Naive thymus-derived CD4-positive, alpha-beta T cell (primary cell): ENCODE measurements around the gene IHH. TPM values are rescaled to one million over a fixed set of nuclear protein-coding genes. Genes with fewer than 3 reads are reported as not detected.

Experiments used
- ATAC-seq: fragments of 150-1000 bp; cut with Tn5 transposase; 2 replicates; pipeline ENCODE4 v1.10.0; 2021; ENCODE audit warnings: mild to moderate bottlenecking, moderate library complexity
- CTCF ChIA-PET: fragments of 350-600 bp; sonication (Branson Sonifier 250); formaldehyde crosslinking; loops from one replicate; lab custom pipeline; 2021; ENCODE audit warnings: antibody characterized with exemption; lab: Charles Lee
- POLR2A ChIA-PET: fragments of 350-600 bp; sonication (Branson Sonifier 250); formaldehyde crosslinking; loops from one replicate; lab custom pipeline; 2021; ENCODE audit warnings: antibody characterized with exemption, inconsistent platforms; lab: Charles Lee
- DNase-seq, 9 donors: peaks; one replicate each; pipeline versions ENCODE4 v3.0.0 to v3.0.0-alpha.2; 2020 to 2022; ENCODE audit warnings: mixed read lengths in 1 of 9
- H3K27ac ChIP-seq: one replicate; pipeline ENCODE4 v1.7.0; 2013; ENCODE audit warnings: mild to moderate bottlenecking, low read depth, low read length, moderate library complexity
- H3K27me3 ChIP-seq, 2 donors: one replicate each; pipeline ENCODE4 v1.7.0; 2013; ENCODE audit warnings: low read length in 2 of 2, mild to moderate bottlenecking in 2 of 2, moderate library complexity in 2 of 2; ENCODE audit not compliant: control insufficient read depth in 2 of 2, insufficient read depth in 2 of 2
- H3K36me3 ChIP-seq, 3 experiments: 1 replicate in 2 of 3; 2 replicates in 1 of 3; pipeline ENCODE4 v1.7.0; 2013; ENCODE audit warnings: low read length in 3 of 3, mild to moderate bottlenecking in 3 of 3, moderate library complexity in 1 of 3; ENCODE audit not compliant: insufficient read depth in 3 of 3, control insufficient read depth in 2 of 3
- H3K4me1 ChIP-seq, 2 donors: one replicate each; pipeline ENCODE4 v1.7.0; 2013; ENCODE audit warnings: low read length in 2 of 2, mild to moderate bottlenecking in 2 of 2, moderate library complexity in 1 of 2; ENCODE audit not compliant: control insufficient read depth in 2 of 2, insufficient read depth in 2 of 2
- H3K4me3 ChIP-seq: 2 replicates; pipeline ENCODE4 v1.7.0; 2013; ENCODE audit warnings: mild to moderate bottlenecking, low read length
- H3K9me3 ChIP-seq, 3 experiments: 1 replicate in 2 of 3; 2 replicates in 1 of 3; pipeline ENCODE4 v1.7.0; 2013; ENCODE audit warnings: low read length in 3 of 3; ENCODE audit not compliant: control insufficient read depth in 2 of 3
- H3K27ac Mint-ChIP-seq, 9 donors: one replicate each; pipeline ENCODE4 v1.8.0; 2020 to 2022; ENCODE audit warnings: mixed read lengths in 9 of 9, mild to moderate bottlenecking in 8 of 9, moderate library complexity in 5 of 9, inconsistent platforms in 2 of 9
- H3K27me3 Mint-ChIP-seq, 5 donors: one replicate each; pipeline ENCODE4 v1.8.0; 2021 to 2022; ENCODE audit warnings: mixed read lengths in 5 of 5, mild to moderate bottlenecking in 1 of 5
- H3K36me3 Mint-ChIP-seq, 5 donors: one replicate each; pipeline ENCODE4 v1.8.0; 2020 to 2022; ENCODE audit warnings: mixed read lengths in 5 of 5, mild to moderate bottlenecking in 3 of 5, inconsistent platforms in 1 of 5
- H3K4me1 Mint-ChIP-seq, 7 donors: one replicate each; pipeline ENCODE4 v1.8.0; 2020 to 2022; ENCODE audit warnings: mixed read lengths in 7 of 7, mild to moderate bottlenecking in 3 of 7, inconsistent platforms in 1 of 7
- H3K4me3 Mint-ChIP-seq, 10 donors: one replicate each; pipeline ENCODE4 v1.8.0; 2020 to 2022; ENCODE audit warnings: mild to moderate bottlenecking in 10 of 10, mixed read lengths in 10 of 10, moderate library complexity in 6 of 10, inconsistent platforms in 2 of 10
- H3K9me3 Mint-ChIP-seq, 11 donors: one replicate each; pipeline ENCODE4 v1.8.0; 2020 to 2022; ENCODE audit warnings: mixed read lengths in 11 of 11, mild to moderate bottlenecking in 4 of 11, inconsistent platforms in 1 of 11, moderate library complexity in 1 of 11
- intact Hi-C, 2 donors: fragments of 100-400 bp; cut with micrococcal nuclease; formaldehyde crosslinking; loops; one replicate each; pipeline ENCODE4 v1.15.1; 2023
- polyA plus RNA-seq, 2 donors: library from polyadenylated mRNA; unstranded; fragments of 300-500 nt; fragmentation: Illumina TruSeq; gene quantifications; one replicate each; pipeline ENCODE4 v1.2.3, GENCODE V29; 2021
- total RNA-seq, 6 experiments: library from RNA in 5 of 6; stranded (reverse) in 5 of 6; gene quantifications; 1 replicate in 5 of 6; 2 replicates in 1 of 6; pipeline ENCODE4 v1.2.3 and lab custom pipeline; 2021 to 2026

IHH gene
- total and polyA plus RNA-seq, 7 experiments from 2014 or later: 0.17 to 0.24 TPM; not detected in 5

DNA sequence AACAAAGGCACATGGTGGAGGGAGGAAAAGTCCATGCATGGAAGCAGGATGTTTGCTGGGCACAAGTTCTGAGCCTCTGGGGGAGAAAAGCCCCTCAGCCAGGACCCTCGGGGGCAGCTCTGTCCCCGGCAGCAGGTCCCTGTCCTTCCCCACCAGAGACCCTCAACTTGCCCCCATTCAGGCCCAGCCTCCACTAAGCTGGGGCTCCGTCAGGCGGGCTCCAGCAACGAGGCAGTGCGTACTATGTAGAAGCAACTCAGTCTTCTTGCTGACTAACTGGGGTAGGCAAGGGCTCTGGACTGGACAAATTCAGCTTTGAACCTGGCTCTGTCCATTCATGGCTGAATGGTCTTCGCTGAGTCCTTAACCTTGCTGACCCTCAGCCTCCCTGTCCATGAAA is 42.4 kb downstream of the IHH start:
- Mint-ChIP-seq H3K27ac (no peak overlapping the region), H3K4me1 (no peaks in the 10 kb centered on the region), H3K9me3 (peaks cover 0 to 3% (median 0%) of the 10 kb centered on the region in 11 donors), H3K4me3 (no peak overlapping the region), H3K36me3 (no peaks in the 10 kb centered on the region), H3K27me3 (peaks cover 1 to 29% (median 15%) of the 10 kb centered on the region in 5 donors)
- Histone ChIP-seq H3K4me1 (no peaks in the 10 kb centered on the region), H3K27me3 (no peaks in the 10 kb centered on the region), H3K27ac (no peak overlapping the region), H3K9me3 (no peaks in the 10 kb centered on the region), H3K36me3 (no peaks in the 10 kb centered on the region), H3K4me3 (no peak overlapping the region)
- ATAC-seq (no peak), DNase-seq (no peak)
- CTCF ChIA-PET: interaction anchor here (0.5 kb wide), 1 partner anchor 61 kb away, joined by 3 read pairs; no protein-coding TSS in a partner anchor
- POLR2A ChIA-PET: no interaction called here
- intact Hi-C loops: no loop called here

DNA sequence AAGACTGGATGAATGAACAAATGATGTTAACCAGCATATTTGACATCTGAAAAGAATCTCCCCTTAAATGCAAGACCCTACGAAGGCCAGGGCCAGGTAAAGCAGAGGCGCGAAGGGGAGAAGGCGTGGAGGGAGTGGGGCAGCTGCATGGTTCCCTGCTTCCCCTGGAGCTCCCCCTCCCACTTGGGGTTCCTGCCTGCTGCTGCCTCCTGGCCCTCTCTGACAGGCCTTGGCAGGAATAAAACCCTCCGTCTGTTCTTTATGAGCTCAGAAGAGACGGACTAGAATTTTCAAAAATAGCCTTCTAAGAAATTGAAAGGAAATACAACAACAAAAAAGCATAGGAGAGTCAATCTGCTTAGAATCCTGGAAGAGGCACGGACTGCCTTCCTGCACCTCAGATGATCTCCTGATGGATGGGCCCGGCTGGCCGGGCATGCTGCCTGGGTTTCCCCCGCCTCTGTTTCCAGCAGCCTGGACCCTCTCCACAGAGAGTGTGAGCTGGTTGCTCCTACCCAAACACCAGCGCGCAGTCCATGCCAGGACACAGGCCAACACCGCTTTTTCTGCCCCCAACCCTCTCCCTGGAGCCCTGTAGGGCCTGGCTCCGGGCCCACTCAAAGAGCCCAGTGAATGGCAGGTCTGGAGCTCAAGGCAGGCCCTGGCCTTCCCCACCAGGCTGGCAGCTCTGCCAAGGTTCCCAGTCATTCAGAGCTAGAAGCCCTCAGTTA is 43.4 kb downstream of the IHH start:
- Mint-ChIP-seq H3K36me3 (no peaks in the 10 kb centered on the region), H3K27me3 (peaks cover 2 to 34% (median 18%) of the 10 kb centered on the region in 5 donors), H3K27ac (no peak overlapping the region), H3K4me3 (no peak overlapping the region), H3K4me1 (no peaks in the 10 kb centered on the region), H3K9me3 (peaks cover 0 to 3% (median 0%) of the 10 kb centered on the region in 11 donors)
- CTCF ChIA-PET: interaction anchor here (0.7 kb wide), 1 partner anchor 37 kb away, joined by 3 read pairs; no protein-coding TSS in a partner anchor
- no peaks in the 10 kb centered on the region for H3K36me3 ChIP-seq
- no peaks in the 10 kb centered on the region for H3K4me1 ChIP-seq
- H3K27ac ChIP-seq: no peak overlapping the region
- POLR2A ChIA-PET: no interaction called here
- DNase-seq (no peak), ATAC-seq (no peak)
- intact Hi-C loops: no loop called here
- H3K4me3 ChIP-seq: no peak overlapping the region
- H3K27me3 ChIP-seq: no peaks in the 10 kb centered on the region
- no peaks in the 10 kb centered on the region for H3K9me3 ChIP-seq

GRCh38 chr2:219016721-219017120 is 44.0 kb downstream of the IHH start:
- H3K27me3 Mint-ChIP-seq: peaks cover 2 to 34% (median 18%) of the 10 kb centered on the region in 5 donors
- H3K36me3 Mint-ChIP-seq: no peaks in the 10 kb centered on the region
- intact Hi-C loops: no loop called here
- ATAC-seq (no peak), DNase-seq (no peak)
- no peak overlapping the region for H3K27ac Mint-ChIP-seq
- H3K4me1 Mint-ChIP-seq: no peaks in the 10 kb centered on the region
- no peak overlapping the region for H3K4me3 Mint-ChIP-seq
- no peaks in the 10 kb centered on the region for H3K27me3 ChIP-seq
- no peaks in the 10 kb centered on the region for H3K36me3 ChIP-seq
- ChIA-PET POLR2A (no interaction called here), CTCF (no interaction called here)
- H3K4me1 ChIP-seq: no peaks in the 10 kb centered on the region
- H3K9me3 Mint-ChIP-seq: peaks cover 0 to 3% (median 0%) of the 10 kb centered on the region in 11 donors
- H3K9me3 ChIP-seq: no peaks in the 10 kb centered on the region
- H3K4me3 ChIP-seq: no peak overlapping the region
- H3K27ac ChIP-seq: no peak overlapping the region

DNA sequence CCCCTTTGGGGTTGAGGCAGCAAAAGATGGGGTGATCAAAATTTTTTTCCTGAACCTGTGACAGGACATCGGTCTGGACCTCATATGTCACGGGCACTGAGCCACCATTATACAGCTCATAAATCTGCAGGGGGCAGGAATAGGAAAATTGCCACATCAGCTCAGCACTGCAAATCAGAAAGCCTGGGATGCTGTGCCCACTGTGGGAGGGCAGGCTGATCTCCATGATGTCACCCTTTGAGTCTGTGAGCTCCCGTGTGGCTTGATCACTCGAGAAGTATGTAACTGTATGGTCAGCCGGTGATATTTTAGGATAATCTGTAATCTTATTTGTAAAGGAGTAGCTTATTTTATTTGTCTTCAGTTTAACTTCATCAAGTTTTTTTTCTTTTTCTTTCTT is 49.8 kb downstream of the IHH start:
- ChIA-PET CTCF (interaction anchor here (0.5 to 1.3 kb wide), 4 partner anchors 14 to 144 kb away, joined by 3 to 6 read pairs (median 3); no protein-coding TSS in a partner anchor), POLR2A (no interaction called here)
- Histone ChIP-seq H3K4me1 (no peaks in the 10 kb centered on the region), H3K27ac (no peak overlapping the region), H3K4me3 (no peak overlapping the region), H3K36me3 (no peaks in the 10 kb centered on the region), H3K9me3 (no peaks in the 10 kb centered on the region), H3K27me3 (no peaks in the 10 kb centered on the region)
- H3K4me1 Mint-ChIP-seq: no peaks in the 10 kb centered on the region
- no peak overlapping the region for H3K27ac Mint-ChIP-seq
- H3K36me3 Mint-ChIP-seq: no peaks in the 10 kb centered on the region
- peaks cover 0 to 3% (median 0%) of the 10 kb centered on the region in 11 donors for H3K9me3 Mint-ChIP-seq
- intact Hi-C loops: no loop called here
- no peak for DNase-seq
- no peak for ATAC-seq
- peaks cover 9 to 54% (median 37%) of the 10 kb centered on the region in 5 donors for H3K27me3 Mint-ChIP-seq
- no peak overlapping the region for H3K4me3 Mint-ChIP-seq

DNA sequence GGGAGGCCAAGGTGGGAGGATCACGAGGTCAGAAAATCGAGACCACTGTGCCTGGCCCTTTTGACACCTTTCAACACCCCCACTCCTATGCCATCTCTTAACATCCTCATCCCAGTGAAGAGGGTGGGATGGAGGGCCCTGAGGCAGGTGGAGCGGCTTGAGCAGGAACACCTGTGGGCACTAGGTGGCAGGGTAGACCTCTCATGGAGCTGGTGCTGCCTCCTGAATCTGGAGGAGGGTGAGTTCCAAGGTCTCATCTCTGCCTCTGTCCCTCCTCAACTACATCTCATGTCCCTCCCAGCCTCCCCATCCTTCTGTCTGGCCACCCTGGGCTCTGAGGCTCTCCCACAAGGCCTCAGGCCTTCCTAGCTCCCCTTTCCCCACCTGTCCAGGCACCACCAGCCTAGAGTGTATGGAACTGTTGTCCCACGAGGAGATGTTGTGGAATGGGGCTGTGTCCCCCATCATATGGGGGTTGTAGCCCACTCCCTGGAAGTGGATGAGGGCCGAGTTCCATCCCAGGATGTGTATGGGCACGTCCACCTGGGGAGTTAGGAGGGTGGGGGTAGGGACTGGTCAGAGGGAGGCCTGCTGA is 50.5 kb downstream of the IHH start:
- H3K4me3 ChIP-seq: no peak overlapping the region
- H3K27ac ChIP-seq: no peak overlapping the region
- no peaks in the 10 kb centered on the region for H3K4me1 Mint-ChIP-seq
- no peak overlapping the region for H3K27ac Mint-ChIP-seq
- intact Hi-C loops: no loop called here
- no peaks in the 10 kb centered on the region for H3K27me3 ChIP-seq
- peaks cover 15 to 61% (median 43%) of the 10 kb centered on the region in 5 donors for H3K27me3 Mint-ChIP-seq
- H3K4me1 ChIP-seq: no peaks in the 10 kb centered on the region
- no peaks in the 10 kb centered on the region for H3K36me3 ChIP-seq
- ChIA-PET POLR2A (no interaction called here), CTCF (interaction anchor here (0.5 to 1.3 kb wide), 4 partner anchors 13 to 827 kb away, joined by 3 to 6 read pairs (median 3); no protein-coding TSS in a partner anchor)
- DNase-seq (no peak), ATAC-seq (peak; percentile 45)
- peaks cover 0 to 3% (median 0%) of the 10 kb centered on the region in 5 donors for H3K36me3 Mint-ChIP-seq
- no peaks in the 10 kb centered on the region for H3K9me3 ChIP-seq
- no peak overlapping the region for H3K4me3 Mint-ChIP-seq
- H3K9me3 Mint-ChIP-seq: peaks cover 0 to 3% (median 0%) of the 10 kb centered on the region in 11 donors

DNA sequence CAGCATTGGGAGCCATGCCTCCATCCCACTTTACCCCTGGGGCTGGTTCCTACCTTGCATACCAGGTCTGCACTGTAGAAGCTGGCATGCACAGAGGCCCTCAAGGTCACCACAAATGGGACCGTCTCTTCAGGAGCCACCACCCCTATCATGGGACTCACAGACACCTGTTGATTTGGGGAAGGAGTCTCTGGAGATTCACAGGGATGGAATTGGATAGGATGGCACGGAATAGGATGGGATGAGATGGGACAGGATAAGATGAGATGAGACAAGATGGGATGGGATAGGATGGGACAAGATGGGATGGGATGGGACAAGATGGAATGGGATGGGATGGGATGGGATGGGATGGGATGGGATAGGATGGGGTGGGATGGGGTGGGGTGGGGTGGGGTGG is 51.4 kb downstream of the IHH start:
- Mint-ChIP-seq H3K4me1 (no peaks in the 10 kb centered on the region), H3K27me3 (peaks cover 23 to 68% (median 47%) of the 10 kb centered on the region in 5 donors), H3K4me3 (no peak overlapping the region), H3K9me3 (peaks cover 0 to 4% (median 0%) of the 10 kb centered on the region in 11 donors), H3K27ac (no peak overlapping the region), H3K36me3 (peaks cover 0 to 3% (median 0%) of the 10 kb centered on the region in 5 donors)
- DNase-seq (no peak), ATAC-seq (no peak)
- H3K27me3 ChIP-seq: peaks cover 0 to 3% of the 10 kb centered on the region in 2 donors
- ChIA-PET POLR2A (no interaction called here), CTCF (no interaction called here)
- no peak overlapping the region for H3K27ac ChIP-seq
- no peaks in the 10 kb centered on the region for H3K9me3 ChIP-seq
- no peaks in the 10 kb centered on the region for H3K36me3 ChIP-seq
- H3K4me1 ChIP-seq: no peaks in the 10 kb centered on the region
- H3K4me3 ChIP-seq: no peak overlapping the region
- intact Hi-C loops: no loop called here
